HFF-Myc (cell line): Measurements from ENCODE around the gene TRIM38.
"Not testable (repeated sequence)": the region's sequence is repeated elsewhere in the genome, so short reads cannot be mapped to it uniquely, and the experiment has no call there.

Experiments used
- DNase-seq: peaks from one replicate; pipeline ENCODE4 v3.0.0-alpha.2; 2011; ENCODE audit warnings: low read depth; ENCODE audit errors: extremely low read depth
- H3K4me3 ChIP-seq: replicated peaks from 2 replicates; pipeline ENCODE4 v1.5.1; 2011; ENCODE audit warnings: low read depth, mild to moderate bottlenecking, control low read depth, low read length
- TF ChIP-seq, protein P1 (sequence below): IDR thresholded peaks from 2 replicates; pipeline ENCODE4 v1.5.1; 2012; ENCODE audit warnings: mild to moderate bottlenecking, low read depth, low read length, control low read depth; ENCODE audit errors: missing control alignments

The TRIM38 gene

DNA sequence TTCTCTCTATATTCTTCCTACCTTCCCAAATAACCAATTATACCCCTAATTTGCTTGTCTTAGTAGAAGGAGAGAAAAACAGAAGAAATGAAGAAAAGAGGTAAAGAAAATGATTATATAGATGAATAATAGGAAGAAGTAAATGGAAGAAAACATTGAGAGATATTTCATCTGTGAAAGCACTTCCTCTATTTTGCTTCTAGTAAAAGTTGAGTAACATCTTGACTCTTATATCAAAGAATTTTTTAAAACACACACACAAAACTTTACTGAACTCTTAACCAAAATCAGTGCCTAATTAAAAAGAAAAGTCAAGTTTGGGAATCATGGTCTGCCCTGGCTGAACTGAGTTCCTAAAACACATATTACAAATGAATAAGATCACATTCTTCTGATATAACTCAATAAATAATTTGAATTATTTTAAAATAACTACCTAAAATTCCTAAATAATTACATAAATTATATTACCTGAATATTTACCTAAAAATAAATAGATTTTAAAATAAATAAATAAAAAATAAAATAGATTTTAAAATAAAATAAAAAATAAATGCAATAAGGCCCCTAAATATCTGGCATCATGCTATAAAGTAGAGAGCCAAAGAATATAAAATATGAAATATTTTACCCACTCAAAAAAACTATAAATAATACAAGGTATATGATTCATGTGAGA lies 40.9 kb upstream of the TRIM38 start:
- DNase-seq = no peak
- no peak overlapping the region for H3K4me3 ChIP-seq
- TF ChIP-seq, protein P1, sequence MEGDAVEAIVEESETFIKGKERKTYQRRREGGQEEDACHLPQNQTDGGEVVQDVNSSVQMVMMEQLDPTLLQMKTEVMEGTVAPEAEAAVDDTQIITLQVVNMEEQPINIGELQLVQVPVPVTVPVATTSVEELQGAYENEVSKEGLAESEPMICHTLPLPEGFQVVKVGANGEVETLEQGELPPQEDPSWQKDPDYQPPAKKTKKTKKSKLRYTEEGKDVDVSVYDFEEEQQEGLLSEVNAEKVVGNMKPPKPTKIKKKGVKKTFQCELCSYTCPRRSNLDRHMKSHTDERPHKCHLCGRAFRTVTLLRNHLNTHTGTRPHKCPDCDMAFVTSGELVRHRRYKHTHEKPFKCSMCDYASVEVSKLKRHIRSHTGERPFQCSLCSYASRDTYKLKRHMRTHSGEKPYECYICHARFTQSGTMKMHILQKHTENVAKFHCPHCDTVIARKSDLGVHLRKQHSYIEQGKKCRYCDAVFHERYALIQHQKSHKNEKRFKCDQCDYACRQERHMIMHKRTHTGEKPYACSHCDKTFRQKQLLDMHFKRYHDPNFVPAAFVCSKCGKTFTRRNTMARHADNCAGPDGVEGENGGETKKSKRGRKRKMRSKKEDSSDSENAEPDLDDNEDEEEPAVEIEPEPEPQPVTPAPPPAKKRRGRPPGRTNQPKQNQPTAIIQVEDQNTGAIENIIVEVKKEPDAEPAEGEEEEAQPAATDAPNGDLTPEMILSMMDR = no peak

DNA sequence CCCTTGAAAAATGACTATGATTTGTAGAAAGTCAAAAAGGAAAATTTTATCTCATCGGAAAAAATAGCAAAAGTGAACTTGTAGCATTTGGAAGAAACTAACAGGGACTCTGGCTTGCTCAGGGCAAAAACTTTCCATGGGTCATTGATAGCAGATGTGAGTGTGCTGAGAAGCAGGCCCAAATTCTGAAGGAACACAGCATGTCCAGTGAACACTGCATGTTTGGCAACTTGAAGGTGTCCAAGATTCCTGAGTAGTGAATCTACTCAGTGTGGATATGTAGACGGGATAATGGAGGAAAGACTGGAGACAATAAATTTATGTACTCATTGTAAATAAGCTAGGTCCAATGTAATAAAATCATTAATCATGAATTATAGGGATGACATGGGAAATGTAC lies 40.3 kb upstream of the TRIM38 start:
- no peak overlapping the region for H3K4me3 ChIP-seq
- TF ChIP-seq, protein P1 = no peak
- no peak for DNase-seq

DNA sequence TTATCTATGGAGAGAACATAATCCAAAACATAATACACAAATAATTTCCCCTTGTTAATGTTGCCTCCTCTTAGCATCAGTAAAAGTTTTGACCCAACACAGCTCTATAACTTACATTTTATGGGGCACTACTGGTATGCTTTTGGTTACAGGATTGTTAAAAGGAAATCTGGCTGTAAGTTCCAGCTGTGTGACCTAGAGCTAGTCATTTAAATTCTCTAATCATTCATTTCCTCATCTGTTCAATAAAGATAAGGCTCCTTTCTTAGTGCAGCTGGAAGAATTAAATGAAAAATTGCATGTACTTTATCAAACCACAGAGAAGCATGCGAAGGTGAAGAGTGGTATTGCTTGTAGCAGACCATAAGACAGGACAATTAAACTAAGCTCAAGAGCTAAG lies 36.7 kb upstream of the TRIM38 start:
- H3K4me3 ChIP-seq = no peak overlapping the region
- TF ChIP-seq, protein P1 = no peak
- no peak for DNase-seq

DNA sequence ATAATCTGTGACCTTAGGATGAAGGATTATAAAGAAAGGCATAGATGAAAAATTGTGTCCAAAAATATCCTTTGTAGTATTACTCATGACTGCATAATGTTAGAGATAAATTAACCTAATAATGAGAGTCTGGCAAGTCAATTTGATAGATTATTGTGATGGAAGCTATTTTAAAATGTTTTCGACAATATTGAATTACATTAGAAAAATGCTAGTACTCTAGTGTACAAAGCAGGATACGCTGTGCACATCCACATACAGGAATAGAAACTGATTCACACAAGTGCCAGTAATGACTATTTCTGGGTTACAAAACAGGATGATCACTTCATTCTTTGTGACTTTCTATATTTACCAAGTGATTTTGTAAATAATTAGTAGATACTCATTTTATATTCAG lies 35.4 kb upstream of the TRIM38 start:
- TF ChIP-seq, protein P1 = no peak
- H3K4me3 ChIP-seq = no peak overlapping the region
- no peak for DNase-seq

DNA sequence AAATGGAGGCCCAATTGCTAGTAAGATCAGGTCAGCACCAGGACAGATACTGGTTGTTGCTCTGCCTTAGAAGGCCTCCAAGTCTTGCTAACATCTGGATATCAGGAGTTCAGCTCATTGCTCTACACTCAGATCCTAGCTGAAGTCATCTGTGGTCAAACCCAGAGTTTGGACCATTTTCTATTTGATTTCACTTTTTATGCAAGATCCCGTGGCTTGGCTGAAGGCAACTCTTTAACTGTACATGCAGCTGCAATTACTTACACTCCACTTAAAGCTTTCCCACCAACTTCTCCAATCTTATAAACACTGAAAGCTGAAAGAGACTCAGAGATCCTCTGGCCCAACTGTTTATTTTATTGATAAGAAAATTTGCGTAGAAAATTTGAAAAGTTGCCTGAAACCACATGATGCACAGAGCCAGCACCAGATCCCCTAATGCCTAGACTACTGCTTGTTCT lies 34.8 kb upstream of the TRIM38 start:
- TF ChIP-seq, protein P1 = no peak
- H3K4me3 ChIP-seq = no peak overlapping the region
- DNase-seq = no peak

DNA sequence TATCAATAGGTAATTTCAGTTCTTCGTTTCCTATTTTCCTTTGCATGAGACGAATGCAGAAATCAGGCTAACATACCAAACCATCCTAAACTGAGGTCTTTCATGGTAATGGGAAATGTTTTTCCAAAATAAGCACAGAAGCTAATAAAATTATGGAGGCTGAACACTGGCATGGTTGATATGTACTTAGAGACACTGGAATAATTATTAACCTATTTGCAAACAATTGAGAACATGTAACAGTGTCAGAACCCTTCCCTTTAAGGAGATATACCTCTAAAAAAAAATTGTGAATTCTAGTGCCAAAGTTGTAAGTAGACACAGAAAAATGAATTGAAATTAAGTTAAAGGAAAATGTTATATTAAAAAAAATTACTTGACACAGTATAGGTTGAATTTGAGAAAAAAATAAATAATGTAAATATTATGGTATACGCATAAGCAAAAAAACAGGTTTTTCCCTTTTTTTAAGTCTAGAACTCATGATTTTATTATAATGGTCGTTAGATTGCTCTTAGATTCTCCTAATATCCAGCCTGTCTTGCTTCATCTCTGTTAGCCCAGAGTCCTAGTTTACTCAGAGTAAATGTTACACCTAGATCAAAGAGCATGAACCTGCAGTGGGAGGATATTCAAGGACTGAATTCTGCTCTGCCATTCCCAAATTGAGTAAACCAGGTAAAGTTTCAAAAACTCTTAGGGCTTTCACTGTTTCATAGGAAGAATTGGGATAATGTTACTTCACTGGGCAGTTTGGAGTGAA lies 33.9 kb upstream of the TRIM38 start:
- no peak overlapping the region for H3K4me3 ChIP-seq
- no peak for DNase-seq
- TF ChIP-seq, protein P1 = no peak

DNA sequence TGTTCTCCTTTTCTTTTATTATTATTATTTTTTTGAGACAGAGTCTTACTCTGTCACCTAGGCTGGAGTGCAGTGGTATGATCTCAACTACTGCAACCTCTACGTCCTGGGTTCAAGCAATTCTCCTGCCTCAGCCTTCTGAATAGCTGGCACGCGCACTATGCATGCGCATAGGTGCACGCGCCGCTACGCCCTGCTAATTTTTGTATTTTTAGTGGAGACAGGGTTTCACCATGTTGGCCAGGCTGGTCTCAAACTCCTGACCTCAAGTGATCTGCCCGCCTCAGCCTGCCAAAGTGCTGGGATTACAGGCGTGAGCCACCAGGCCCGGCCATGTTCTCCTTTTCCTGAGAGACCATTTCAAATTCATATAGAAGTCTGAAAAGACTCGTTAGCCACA lies 32.8 kb upstream of the TRIM38 start:
- H3K4me3 ChIP-seq, DNase-seq: not testable (repeated sequence)
